Eye (tissue), 1 donor: Measurements from ENCODE around the gene UBLCP1.
"Not testable (repeated sequence)": the region's sequence is repeated elsewhere in the genome, so short reads cannot be mapped to it uniquely, and the experiment has no call there.

Experiments
- DNase-seq: peaks from one replicate; pipeline ENCODE4 v3.0.0-alpha.2; 2015

The UBLCP1 gene

DNA sequence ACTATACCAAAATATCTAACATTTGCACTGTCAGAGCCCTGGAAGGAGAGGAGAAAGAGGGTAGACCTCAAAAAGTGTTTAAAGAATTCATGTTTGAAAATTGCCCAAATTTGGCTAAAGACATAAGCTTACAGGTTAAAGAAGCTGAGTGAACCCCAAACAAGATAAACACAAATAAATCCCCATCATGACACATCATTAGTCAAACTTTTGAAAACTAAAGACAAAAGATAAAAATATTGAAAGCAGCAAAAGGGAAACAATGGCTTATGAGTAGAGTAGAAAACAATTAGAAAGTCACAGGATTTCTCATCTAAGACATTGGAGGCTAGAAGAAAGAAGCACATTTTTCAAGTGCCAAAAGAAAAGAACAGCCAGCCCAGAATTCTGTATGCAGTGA is 6.1 kb upstream of the UBLCP1 start:
- no peak for DNase-seq

GRCh38 chr5:159257629-159258283 is 5.3 kb upstream of the UBLCP1 start:
- DNase-seq: peak; percentile 15

DNA sequence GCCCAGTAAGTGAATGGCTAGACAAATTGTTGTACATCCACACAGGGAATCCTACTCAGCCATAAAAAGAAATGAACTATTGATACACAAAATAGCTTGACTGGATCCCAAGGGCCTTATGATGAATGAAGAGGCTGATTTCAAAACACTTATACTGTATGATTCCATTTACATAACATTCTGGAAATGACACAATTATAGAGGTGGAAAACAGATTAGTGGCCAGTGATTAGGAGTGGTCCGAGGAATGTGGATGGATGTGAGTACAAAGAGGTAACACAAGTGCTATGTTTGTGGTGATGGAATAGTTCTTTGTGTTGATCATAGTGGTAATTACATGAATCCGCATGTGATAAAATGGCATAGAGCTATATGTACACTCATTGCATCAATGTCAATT is 4.7 kb upstream of the UBLCP1 start:
- no peak for DNase-seq

- not testable (repeated sequence) for DNase-seq
Measured at GRCh38 chr5:159260212-159260611, 2.9 kb upstream of the UBLCP1 start.

- no peak for DNase-seq
Measured at GRCh38 chr5:159262472-159262858, 625 bp upstream of the UBLCP1 start.

- DNase-seq: no peak
Measured at GRCh38 chr5:159263569-159263905, 447 bp downstream of the UBLCP1 start.

GRCh38 chr5:159266764-159267163 is 3.7 kb downstream of the UBLCP1 start:
- DNase-seq: not testable (repeated sequence)

DNA sequence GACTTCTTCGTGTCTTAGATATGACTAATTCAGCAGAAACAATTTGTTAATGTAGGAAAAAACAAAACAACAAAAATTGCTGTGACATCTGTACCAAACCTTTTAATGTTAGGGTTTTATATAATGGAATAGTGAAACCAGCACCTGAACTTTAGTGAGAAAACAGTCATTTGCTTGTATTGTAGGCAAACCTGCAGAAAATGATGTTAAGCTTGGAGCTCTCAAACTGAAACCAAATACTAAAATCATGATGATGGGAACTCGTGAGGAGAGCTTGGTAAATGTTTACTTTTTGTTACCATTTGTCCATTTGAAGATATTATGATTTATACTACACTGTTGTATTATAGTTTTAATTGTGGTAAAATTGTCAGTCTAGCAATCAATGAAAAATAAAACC is 6.6 kb downstream of the UBLCP1 start:
- DNase-seq: no peak

DNA sequence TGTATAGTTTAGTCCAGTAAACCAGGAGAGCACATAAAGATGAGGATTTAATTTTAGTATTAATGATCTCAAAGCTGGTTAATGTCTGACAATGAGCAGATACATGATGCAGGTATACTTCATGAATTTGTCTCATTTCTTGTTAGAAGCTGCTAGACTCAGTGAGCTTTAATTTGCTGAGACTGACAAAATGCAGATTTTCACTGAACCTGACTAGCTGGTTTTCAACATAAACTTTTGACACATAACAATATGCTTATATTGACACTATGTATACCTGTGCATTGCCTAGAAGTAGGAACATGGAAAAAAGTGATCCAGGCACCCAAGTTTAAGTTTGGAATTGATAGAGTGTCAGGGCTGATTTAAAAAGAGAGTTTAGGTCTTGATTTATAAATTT is 10.8 kb downstream of the UBLCP1 start:
- no peak for DNase-seq

GRCh38 chr5:159274676-159275075 is 11.6 kb downstream of the UBLCP1 start:
- no peak for DNase-seq

GRCh38 chr5:159286420-159287035 is 23.4 kb downstream of the UBLCP1 start:
- peak; percentile 61 for DNase-seq

GRCh38 chr5:159290741-159291140 is 27.7 kb downstream of the UBLCP1 start:
- no peak for DNase-seq

DNA sequence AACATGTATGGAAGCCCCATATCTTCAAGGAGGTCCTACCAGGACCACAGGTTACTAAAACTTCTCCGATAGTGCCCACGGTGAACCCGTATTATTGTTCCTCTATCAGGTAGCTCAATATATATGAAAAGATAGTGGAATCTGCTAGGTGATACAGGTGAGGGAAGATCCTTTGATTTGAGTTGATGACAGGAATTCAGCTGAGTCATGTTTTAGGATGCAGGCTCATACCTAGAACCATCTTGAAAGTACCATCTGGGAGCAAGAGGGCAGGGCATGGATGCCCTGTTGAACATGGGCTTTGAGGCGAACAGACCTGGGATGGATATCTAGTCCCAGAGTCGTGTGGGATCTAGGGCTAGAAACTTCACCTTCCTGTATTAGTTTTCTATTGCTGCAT is 31.8 kb downstream of the UBLCP1 start:
- no peak for DNase-seq

GRCh38 chr5:159297300-159297699 is 34.2 kb downstream of the UBLCP1 start:
- not testable (repeated sequence) for DNase-seq

GRCh38 chr5:159301466-159301865 is 38.4 kb downstream of the UBLCP1 start:
- no peak for DNase-seq

GRCh38 chr5:159301929-159302860 is 39.1 kb downstream of the UBLCP1 start:
- not testable (repeated sequence) for DNase-seq

GRCh38 chr5:159303286-159303685 is 40.2 kb downstream of the UBLCP1 start:
- DNase-seq: no peak

- DNase-seq: no peak
Measured at GRCh38 chr5:159304961-159305595, 42.0 kb downstream of the UBLCP1 start.

DNA sequence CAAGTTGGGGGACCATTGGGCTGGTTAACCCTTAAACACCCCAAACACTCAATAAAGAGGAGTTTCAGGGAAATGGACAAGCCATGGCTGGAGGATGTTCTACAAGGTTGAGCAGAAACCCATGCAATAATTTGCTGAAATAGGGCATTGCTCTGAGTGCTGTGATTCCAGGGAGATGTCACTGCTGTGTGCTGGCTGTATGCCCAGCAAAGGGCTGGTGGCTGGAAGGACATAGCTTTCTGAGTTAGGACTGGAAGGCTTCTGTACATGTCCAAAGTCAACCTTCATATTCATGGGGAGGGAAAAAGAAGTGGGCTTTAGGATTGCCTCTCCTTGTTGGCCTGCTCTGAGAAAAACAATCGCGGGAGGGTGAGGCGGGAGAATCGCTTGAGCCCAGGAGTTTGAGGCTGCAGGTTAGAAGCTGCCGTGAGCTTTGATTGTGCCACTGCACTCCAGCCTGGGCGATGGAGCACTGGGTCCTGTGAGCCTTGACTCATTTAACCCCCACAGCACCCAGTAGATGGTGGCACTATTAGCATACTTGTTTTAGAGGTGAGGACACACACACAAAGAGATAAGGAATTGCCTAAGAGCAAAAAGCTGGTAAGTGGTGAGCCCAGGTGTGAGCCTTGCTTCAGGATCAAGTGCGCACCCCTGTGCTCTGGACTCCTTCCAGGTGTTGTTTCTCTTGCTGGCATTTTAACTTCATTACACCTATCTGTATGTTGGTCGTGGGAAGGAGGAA is 46.8 kb downstream of the UBLCP1 start:
- DNase-seq: no peak

GRCh38 chr5:159310511-159310910 is 47.4 kb downstream of the UBLCP1 start:
- DNase-seq: peak; percentile 52

DNA sequence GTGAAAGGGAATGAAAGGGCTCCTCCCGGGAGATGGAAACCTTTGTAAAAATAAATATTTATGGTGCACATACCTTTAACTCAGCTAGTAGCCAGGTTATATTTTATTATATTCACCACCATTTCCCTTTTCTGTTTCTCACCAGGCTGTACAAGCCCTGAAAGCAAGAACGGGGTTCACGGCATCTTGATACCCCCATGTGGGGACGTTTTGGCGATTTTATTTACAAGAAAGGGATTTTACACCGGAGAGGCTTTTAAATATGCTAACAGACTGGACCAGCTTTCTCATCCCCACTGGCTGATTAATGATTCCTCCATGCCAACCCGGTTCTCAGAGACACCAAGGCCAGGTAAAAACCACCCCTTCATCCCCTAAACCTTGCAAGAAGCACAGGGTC is 48.0 kb downstream of the UBLCP1 start:
- DNase-seq: no peak

- no peak for DNase-seq
Measured at GRCh38 chr5:159313197-159313596, 50.1 kb downstream of the UBLCP1 start.
